SK-N-SH (cell line): ENCODE measurements around the gene FMNL2. TPM values are rescaled to one million over a fixed set of nuclear protein-coding genes. Genes with fewer than 3 reads are reported as not detected.

Experiments used
- CTCF ChIA-PET: fragments of 300-600, 350-600 bp; formaldehyde crosslinking; extraction: SDS; loops from one replicate; lab custom pipeline; 2021; lab: Yijun Ruan, JAX
- POLR2A ChIA-PET: fragments of 350-600 bp; sonication (Branson Sonifier 250); formaldehyde crosslinking; extraction: SDS; loops from one replicate; lab custom pipeline; 2020; ENCODE audit warnings: antibody characterized with exemption, inconsistent platforms; lab: Yijun Ruan, JAX
- DNase-seq: peaks from one replicate; pipeline ENCODE4 v3.0.0; 2012
- H2AFZ ChIP-seq: fragments of 200-600 bp; sonication (generic); 2 replicates; pipeline ENCODE4 v1.8.1; 2016; ENCODE audit warnings: antibody characterized with exemption, mild to moderate bottlenecking, low read depth
- H3F3A ChIP-seq: fragments of 200-600 bp; sonication (generic); replicated peaks from 2 replicates; pipeline ENCODE3; 2016; ENCODE audit warnings: antibody characterized with exemption, mild to moderate bottlenecking; ENCODE audit not compliant: insufficient read depth
- H3K27ac ChIP-seq, 2 experiments: fragments of 200-500 bp in 1 of 2; fragments of 200-600 bp in 1 of 2; sonication (Bioruptor generic) in 1 of 2; sonication (generic), shearing (Covaris generic) in 1 of 2; 2 replicates each; pipeline versions ENCODE4 v1.5.1 to v1.6.1; 2014 to 2016; ENCODE audit warnings: low read depth in 2 of 2, inconsistent platforms in 1 of 2, low read length in 1 of 2, mild to moderate bottlenecking in 1 of 2, mixed read lengths in 1 of 2
- H3K27me3 ChIP-seq: fragments of 200-600 bp; sonication (generic), shearing (Covaris generic); 2 replicates; pipeline ENCODE4 v1.6.1; 2016; ENCODE audit warnings: mixed run types; ENCODE audit not compliant: insufficient read depth
- H3K36me3 ChIP-seq, 2 experiments: fragments of 200-500 bp in 1 of 2; fragments of 200-600 bp in 1 of 2; sonication (Bioruptor generic) in 1 of 2; sonication (generic) in 1 of 2; replicated peaks in 1 of 2; 2 replicates each; pipeline versions ENCODE3 to v1.5.1; 2014 to 2016; ENCODE audit warnings: low read length in 1 of 2, mild to moderate bottlenecking in 1 of 2; ENCODE audit not compliant: insufficient read depth in 2 of 2, control insufficient read depth in 1 of 2
- H3K4me1 ChIP-seq, 2 experiments: fragments of 200-500 bp in 1 of 2; fragments of 200-600 bp in 1 of 2; sonication (Bioruptor generic) in 1 of 2; sonication (generic), shearing (Covaris generic) in 1 of 2; 2 replicates each; pipeline versions ENCODE4 v1.5.1 to v1.6.1; 2014 to 2016; ENCODE audit warnings: low read depth in 1 of 2, low read length in 1 of 2, mixed run types in 1 of 2; ENCODE audit not compliant: insufficient read depth in 2 of 2, control insufficient read depth in 1 of 2
- H3K4me2 ChIP-seq: fragments of 200-600 bp; sonication (generic), shearing (Covaris generic); 2 replicates; pipeline ENCODE4 v1.6.1; 2017; ENCODE audit warnings: mixed run types
- H3K4me3 ChIP-seq, 2 experiments: fragments of 200-500 bp in 1 of 2; fragments of 200-600 bp in 1 of 2; sonication (Bioruptor generic) in 1 of 2; sonication (generic), shearing (Covaris generic) in 1 of 2; 2 replicates each; pipeline versions ENCODE4 v1.5.1 to v1.8.1; 2014 to 2016; ENCODE audit warnings: low read depth in 2 of 2, inconsistent platforms in 1 of 2, low read length in 1 of 2, mild to moderate bottlenecking in 1 of 2, mixed read lengths in 1 of 2, moderate library complexity in 1 of 2
- H3K79me2 ChIP-seq: fragments of 200-600 bp; sonication (generic); 2 replicates; pipeline ENCODE4 v1.8.1; 2017; ENCODE audit warnings: mild to moderate bottlenecking; ENCODE audit not compliant: insufficient read depth
- H3K9ac ChIP-seq: fragments of 200-600 bp; sonication (generic); 2 replicates; pipeline ENCODE4 v1.6.1; 2017; ENCODE audit warnings: mixed run types
- H3K9me2 ChIP-seq: fragments of 200-600 bp; sonication (generic); 2 replicates; pipeline ENCODE4 v1.6.1; 2017; ENCODE audit warnings: mixed run types
- H3K9me3 ChIP-seq: fragments of 200-600 bp; sonication (generic); 2 replicates; pipeline ENCODE4 v1.6.1; 2017; ENCODE audit warnings: mixed run types, mild to moderate bottlenecking, moderate library complexity
- H4K20me1 ChIP-seq: fragments of 200-600 bp; sonication (generic); 2 replicates; pipeline ENCODE4 v1.6.1; 2017; ENCODE audit warnings: mild to moderate bottlenecking, mixed run types; ENCODE audit not compliant: insufficient read depth
- CHD2 ChIP-seq: fragments of 150-350 bp; IDR thresholded peaks from 2 replicates; pipeline ENCODE4 v1.6.1; 2018; ENCODE audit warnings: low read length; ENCODE audit not compliant: partially characterized antibody
- ELF1 ChIP-seq: IDR thresholded peaks from 2 replicates; pipeline ENCODE4 v1.4.0; 2012
- EP300 ChIP-seq, 2 experiments: IDR thresholded peaks; 2 replicates each; pipeline versions ENCODE4 v1.4.0 to v1.6.1; 2012; ENCODE audit warnings: borderline replicate concordance in 1 of 2, low read depth in 1 of 2, low read length in 1 of 2
- FOXJ3 ChIP-seq: sonication (generic); formaldehyde crosslinking; IDR thresholded peaks from 2 replicates; pipeline ENCODE4 v1.5.1; 2020; ENCODE audit warnings: mild to moderate bottlenecking, missing genetic modification reagents
- GATA2 ChIP-seq: sonication (generic); formaldehyde crosslinking; IDR thresholded peaks from 2 replicates; pipeline ENCODE4 v1.5.0; 2020; ENCODE audit warnings: mild to moderate bottlenecking, missing genetic modification reagents
- JUND ChIP-seq: IDR thresholded peaks from 2 replicates; pipeline ENCODE4 v1.4.0; 2012
- POLR2AphosphoS5 ChIP-seq: IDR thresholded peaks from 2 replicates; pipeline ENCODE4 v1.6.1; 2012; ENCODE audit warnings: low read depth, low read length
- RAD21 ChIP-seq: IDR thresholded peaks from 2 replicates; pipeline ENCODE4 v1.6.1; 2012; ENCODE audit warnings: mild to moderate bottlenecking, low read length
- RFX5 ChIP-seq: IDR thresholded peaks from 2 replicates; pipeline ENCODE4 v1.6.1; 2012; ENCODE audit warnings: mild to moderate bottlenecking, improper control_type of control experiment, low read length
- SIN3A ChIP-seq: IDR thresholded peaks from 2 replicates; pipeline ENCODE4 v1.6.1; 2012; ENCODE audit warnings: low read depth, mild to moderate bottlenecking, low read length, moderate library complexity, borderline replicate concordance
- TAF1 ChIP-seq: IDR thresholded peaks from 2 replicates; pipeline ENCODE4 v1.6.1; 2012; ENCODE audit warnings: low read depth, mild to moderate bottlenecking, low read length, moderate library complexity, borderline replicate concordance
- TCF12 ChIP-seq: IDR thresholded peaks from 2 replicates; pipeline ENCODE4 v1.4.0; 2012
- WGBS: methylation state at CpG from one replicate; pipeline ENCODE4 v1.1.6; 2017; ENCODE audit warnings: low lambda C conversion rate; 5-methylcytosine and 5-hydroxymethylcytosine counted together
- polyA plus RNA-seq, 3 experiments: library from polyadenylated mRNA; depleted of rRNA; stranded (reverse); fragments of >200 nt; gene quantifications; 2 replicates each; pipeline ENCODE4 v1.2.3, GENCODE V29; 2012
- TF ChIP-seq, protein P1 (sequence below): fragments of 150-350 bp; IDR thresholded peaks from 2 replicates; pipeline ENCODE4 v1.6.1; 2017; ENCODE audit warnings: antibody characterized with exemption, low read length, low read depth, borderline replicate concordance
- TF ChIP-seq, protein P2 (sequence below): IDR thresholded peaks from 2 replicates; pipeline ENCODE4 v1.4.0; 2012; ENCODE audit warnings: low read depth, borderline replicate concordance
- TF ChIP-seq, protein P3 (sequence below): IDR thresholded peaks from 2 replicates; pipeline ENCODE4; 2012
- TF ChIP-seq, protein P4 (sequence below): IDR thresholded peaks from 2 replicates; pipeline ENCODE4 v1.6.1; 2012; ENCODE audit warnings: mild to moderate bottlenecking, low read depth, low read length, moderate library complexity

Gene FMNL2
- polyA plus RNA-seq, 1 of the 3 experiments (the other 2 are of a cell fraction) = 14.5 TPM

DNA sequence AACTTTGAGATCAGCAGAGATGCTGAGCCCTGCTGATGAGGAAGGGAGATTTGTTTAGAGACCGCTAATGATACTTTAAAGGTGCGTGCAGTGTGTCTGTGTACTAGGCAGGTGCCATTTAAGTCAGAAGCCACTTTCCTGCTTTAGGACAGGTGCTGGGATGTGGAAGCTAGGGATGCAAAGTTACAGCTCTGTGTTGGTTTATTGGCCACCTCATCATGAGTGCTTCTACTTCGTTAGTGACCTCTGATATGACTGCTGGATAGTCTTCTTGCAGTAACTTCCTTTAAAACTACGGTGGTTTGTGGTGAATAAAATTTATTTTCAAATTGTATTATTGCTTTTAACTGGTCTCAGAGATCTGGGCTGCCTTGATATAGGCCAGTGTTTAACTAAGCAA lies 44.1 kb downstream of the FMNL2 start (continued):
- TF ChIP-seq, protein P1, sequence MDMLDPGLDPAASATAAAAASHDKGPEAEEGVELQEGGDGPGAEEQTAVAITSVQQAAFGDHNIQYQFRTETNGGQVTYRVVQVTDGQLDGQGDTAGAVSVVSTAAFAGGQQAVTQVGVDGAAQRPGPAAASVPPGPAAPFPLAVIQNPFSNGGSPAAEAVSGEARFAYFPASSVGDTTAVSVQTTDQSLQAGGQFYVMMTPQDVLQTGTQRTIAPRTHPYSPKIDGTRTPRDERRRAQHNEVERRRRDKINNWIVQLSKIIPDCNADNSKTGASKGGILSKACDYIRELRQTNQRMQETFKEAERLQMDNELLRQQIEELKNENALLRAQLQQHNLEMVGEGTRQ = no peak
- no peak for TF ChIP-seq POLR2AphosphoS5
- TF ChIP-seq TAF1 = no peak
- TF ChIP-seq JUND = no peak
- no peak for TF ChIP-seq TCF12
- no peak for TF ChIP-seq EP300 (IDR thresholded peaks at IDR 0.05; ENCODE audit: borderline replicate concordance in 1 of 2, low read depth in 1 of 2, low read length in 1 of 2)
- TF ChIP-seq CHD2 = no peak
- no peak for TF ChIP-seq RAD21
- TF ChIP-seq, protein P2, sequence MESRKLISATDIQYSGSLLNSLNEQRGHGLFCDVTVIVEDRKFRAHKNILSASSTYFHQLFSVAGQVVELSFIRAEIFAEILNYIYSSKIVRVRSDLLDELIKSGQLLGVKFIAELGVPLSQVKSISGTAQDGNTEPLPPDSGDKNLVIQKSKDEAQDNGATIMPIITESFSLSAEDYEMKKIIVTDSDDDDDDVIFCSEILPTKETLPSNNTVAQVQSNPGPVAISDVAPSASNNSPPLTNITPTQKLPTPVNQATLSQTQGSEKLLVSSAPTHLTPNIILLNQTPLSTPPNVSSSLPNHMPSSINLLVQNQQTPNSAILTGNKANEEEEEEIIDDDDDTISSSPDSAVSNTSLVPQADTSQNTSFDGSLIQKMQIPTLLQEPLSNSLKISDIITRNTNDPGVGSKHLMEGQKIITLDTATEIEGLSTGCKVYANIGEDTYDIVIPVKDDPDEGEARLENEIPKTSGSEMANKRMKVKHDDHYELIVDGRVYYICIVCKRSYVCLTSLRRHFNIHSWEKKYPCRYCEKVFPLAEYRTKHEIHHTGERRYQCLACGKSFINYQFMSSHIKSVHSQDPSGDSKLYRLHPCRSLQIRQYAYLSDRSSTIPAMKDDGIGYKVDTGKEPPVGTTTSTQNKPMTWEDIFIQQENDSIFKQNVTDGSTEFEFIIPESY = no peak

DNA sequence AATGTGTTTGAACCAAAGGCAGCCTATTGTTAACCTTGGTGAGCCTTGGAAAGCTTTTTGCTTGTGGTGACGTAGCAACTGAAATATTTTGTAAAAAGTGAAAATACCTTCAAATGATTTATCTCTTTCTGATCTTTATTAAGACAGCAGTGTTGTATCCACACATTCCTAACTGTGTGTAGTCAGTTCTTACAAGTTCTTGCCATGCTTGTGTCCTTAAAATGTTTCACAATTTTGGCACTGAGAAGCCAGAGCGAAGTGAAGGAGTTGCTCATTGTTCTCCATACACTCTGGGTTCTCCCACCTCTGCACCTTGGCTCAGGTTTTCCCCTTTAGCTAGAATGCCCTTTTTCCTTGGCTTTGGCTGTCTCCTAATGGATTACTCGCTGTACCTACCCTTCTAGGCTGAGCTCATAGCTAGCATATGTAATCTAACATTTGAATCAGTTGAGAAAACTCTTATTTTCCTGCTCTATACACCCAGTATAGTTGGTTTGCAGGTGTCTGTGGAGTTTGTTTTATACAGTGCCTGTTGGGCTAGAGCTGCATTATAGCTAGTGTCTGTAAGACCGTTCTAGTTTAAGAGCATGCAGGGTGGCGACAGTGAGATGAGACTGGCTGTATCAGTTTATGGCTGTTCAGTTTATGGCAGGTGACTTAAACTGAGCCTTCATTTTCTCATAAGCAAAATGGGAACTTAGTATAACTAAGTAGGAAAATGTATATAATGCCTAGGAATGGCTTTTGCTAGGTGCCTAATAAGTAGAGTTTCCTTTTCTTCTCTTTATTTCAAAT lies 45.5 kb downstream of the FMNL2 start:
- Histone ChIP-seq H3K79me2 (peaks cover 39% of the 10 kb centered on the region), H3K9me2 (no peaks in the 10 kb centered on the region), H3K27me3 (no peaks in the 10 kb centered on the region), H3K36me3 (no peaks in the 10 kb centered on the region), H3K27ac (no peak overlapping the region), H3K9me3 (no peaks in the 10 kb centered on the region), H2AFZ (no peak overlapping the region), H4K20me1 (0 out of 2 replicates have a peak, but pooled peaks cover 7% of the 10 kb centered on the region), H3F3A (no peaks in the 10 kb centered on the region), H3K9ac (no peak overlapping the region), H3K4me2 (no peak overlapping the region), H3K4me1 (peaks cover 9 to 13% of the 10 kb centered on the region in 2 experiments; a peak in 3 of 4 replicates), H3K4me3 (no peak overlapping the region)
- WGBS = 90% methylated on average over 5 of the region's 5 CpGs
- no peak for DNase-seq
- TF ChIP-seq CHD2 (no peak), POLR2AphosphoS5 (no peak), FOXJ3 (CRISPR knock-in tag) (no peak), GATA2 (CRISPR knock-in tag) (no peak), TCF12 (no peak), SIN3A (no peak), RFX5 (no peak), EP300 (IDR thresholded peaks at IDR 0.05; ENCODE audit: borderline replicate concordance in 1 of 2, low read depth in 1 of 2, low read length in 1 of 2) (no peak), ELF1 (no peak)
- TF ChIP-seq, protein P3, sequence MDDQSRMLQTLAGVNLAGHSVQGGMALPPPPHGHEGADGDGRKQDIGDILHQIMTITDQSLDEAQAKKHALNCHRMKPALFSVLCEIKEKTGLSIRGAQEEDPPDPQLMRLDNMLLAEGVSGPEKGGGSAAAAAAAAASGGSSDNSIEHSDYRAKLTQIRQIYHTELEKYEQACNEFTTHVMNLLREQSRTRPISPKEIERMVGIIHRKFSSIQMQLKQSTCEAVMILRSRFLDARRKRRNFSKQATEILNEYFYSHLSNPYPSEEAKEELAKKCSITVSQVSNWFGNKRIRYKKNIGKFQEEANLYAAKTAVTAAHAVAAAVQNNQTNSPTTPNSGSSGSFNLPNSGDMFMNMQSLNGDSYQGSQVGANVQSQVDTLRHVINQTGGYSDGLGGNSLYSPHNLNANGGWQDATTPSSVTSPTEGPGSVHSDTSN = no peak
- TF ChIP-seq, protein P4, sequence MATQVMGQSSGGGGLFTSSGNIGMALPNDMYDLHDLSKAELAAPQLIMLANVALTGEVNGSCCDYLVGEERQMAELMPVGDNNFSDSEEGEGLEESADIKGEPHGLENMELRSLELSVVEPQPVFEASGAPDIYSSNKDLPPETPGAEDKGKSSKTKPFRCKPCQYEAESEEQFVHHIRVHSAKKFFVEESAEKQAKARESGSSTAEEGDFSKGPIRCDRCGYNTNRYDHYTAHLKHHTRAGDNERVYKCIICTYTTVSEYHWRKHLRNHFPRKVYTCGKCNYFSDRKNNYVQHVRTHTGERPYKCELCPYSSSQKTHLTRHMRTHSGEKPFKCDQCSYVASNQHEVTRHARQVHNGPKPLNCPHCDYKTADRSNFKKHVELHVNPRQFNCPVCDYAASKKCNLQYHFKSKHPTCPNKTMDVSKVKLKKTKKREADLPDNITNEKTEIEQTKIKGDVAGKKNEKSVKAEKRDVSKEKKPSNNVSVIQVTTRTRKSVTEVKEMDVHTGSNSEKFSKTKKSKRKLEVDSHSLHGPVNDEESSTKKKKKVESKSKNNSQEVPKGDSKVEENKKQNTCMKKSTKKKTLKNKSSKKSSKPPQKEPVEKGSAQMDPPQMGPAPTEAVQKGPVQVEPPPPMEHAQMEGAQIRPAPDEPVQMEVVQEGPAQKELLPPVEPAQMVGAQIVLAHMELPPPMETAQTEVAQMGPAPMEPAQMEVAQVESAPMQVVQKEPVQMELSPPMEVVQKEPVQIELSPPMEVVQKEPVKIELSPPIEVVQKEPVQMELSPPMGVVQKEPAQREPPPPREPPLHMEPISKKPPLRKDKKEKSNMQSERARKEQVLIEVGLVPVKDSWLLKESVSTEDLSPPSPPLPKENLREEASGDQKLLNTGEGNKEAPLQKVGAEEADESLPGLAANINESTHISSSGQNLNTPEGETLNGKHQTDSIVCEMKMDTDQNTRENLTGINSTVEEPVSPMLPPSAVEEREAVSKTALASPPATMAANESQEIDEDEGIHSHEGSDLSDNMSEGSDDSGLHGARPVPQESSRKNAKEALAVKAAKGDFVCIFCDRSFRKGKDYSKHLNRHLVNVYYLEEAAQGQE = no peak
- CTCF ChIA-PET = interaction anchor here (1.5 kb wide), 1 partner anchor 35 kb away, joined by 3 read pairs; no protein-coding TSS in a partner anchor
- POLR2A ChIA-PET = no interaction called here
